Glutamatergic neuron (in vitro differentiated cells): ENCODE data around the gene CGB2. TPM values are rescaled to one million over a fixed set of nuclear protein-coding genes. Genes with fewer than 3 reads are reported as not detected.
A peak's percentile ranks its signal among the peaks of the same experiment; 100 is the strongest.
"Not testable (repeated sequence)": the region's sequence is repeated elsewhere in the genome, so short reads cannot be mapped to it uniquely, and the experiment has no call there.

ENCODE experiments used
- DNase-seq: peaks from one replicate; pipeline ENCODE4 v3.0.0; 2022
- H3K27ac Mint-ChIP-seq: one replicate; pipeline ENCODE4 v1.8.0; 2020; ENCODE audit warnings: mild to moderate bottlenecking, mixed read lengths, inconsistent platforms; ENCODE audit not compliant: unreplicated experiment
- H3K27me3 Mint-ChIP-seq: one replicate; pipeline ENCODE4 v1.8.0; 2020; ENCODE audit warnings: mild to moderate bottlenecking, moderate library complexity, mixed read lengths, inconsistent platforms; ENCODE audit not compliant: unreplicated experiment
- H3K36me3 Mint-ChIP-seq: one replicate; pipeline ENCODE4 v1.8.0; 2020; ENCODE audit warnings: mild to moderate bottlenecking, mixed read lengths, inconsistent platforms; ENCODE audit not compliant: unreplicated experiment
- H3K4me1 Mint-ChIP-seq: one replicate; pipeline ENCODE4 v1.8.0; 2020; ENCODE audit warnings: mild to moderate bottlenecking, low read depth, mixed read lengths, inconsistent platforms; ENCODE audit not compliant: unreplicated experiment
- H3K4me3 Mint-ChIP-seq: one replicate; pipeline ENCODE4 v1.8.0; 2020; ENCODE audit warnings: mild to moderate bottlenecking, mixed read lengths, inconsistent platforms; ENCODE audit not compliant: unreplicated experiment
- H3K9me3 Mint-ChIP-seq: one replicate; pipeline ENCODE4 v1.8.0; 2020; ENCODE audit warnings: mild to moderate bottlenecking, moderate library complexity, mixed read lengths, inconsistent platforms; ENCODE audit not compliant: unreplicated experiment
- total RNA-seq: library from RNA; stranded (reverse); fragmentation: NEBNext Ultra II Directional; extraction: Animal tissue kit (Norgen Biotek cat#: 25700); gene quantifications from one replicate; pipeline ENCODE4 v1.2.1, GENCODE V29; 2021; ENCODE audit not compliant: unreplicated experiment
- TF ChIP-seq, protein P1 (sequence below): fragments of 200-600 bp; sonication (generic); IDR thresholded peaks from one replicate; pipeline ENCODE4 v1.5.0; 2021; ENCODE audit not compliant: partially characterized antibody, unreplicated experiment

CGB2 gene
- total RNA-seq, 1 donor from 2014 or later, result not detected

GRCh38 chr19:49016067-49016839, 15.4 kb upstream of the CGB2 start:
- Mint-ChIP-seq H3K4me1 (peaks cover 3% of the 10 kb centered on the region), H3K9me3 (no peaks in the 10 kb centered on the region), H3K27ac (no peak overlapping the region), H3K36me3 (no peaks in the 10 kb centered on the region), H3K27me3 (peaks cover 14% of the 10 kb centered on the region), H3K4me3 (no peak overlapping the region)
- DNase-seq, result no peak
- TF ChIP-seq, protein P1, sequence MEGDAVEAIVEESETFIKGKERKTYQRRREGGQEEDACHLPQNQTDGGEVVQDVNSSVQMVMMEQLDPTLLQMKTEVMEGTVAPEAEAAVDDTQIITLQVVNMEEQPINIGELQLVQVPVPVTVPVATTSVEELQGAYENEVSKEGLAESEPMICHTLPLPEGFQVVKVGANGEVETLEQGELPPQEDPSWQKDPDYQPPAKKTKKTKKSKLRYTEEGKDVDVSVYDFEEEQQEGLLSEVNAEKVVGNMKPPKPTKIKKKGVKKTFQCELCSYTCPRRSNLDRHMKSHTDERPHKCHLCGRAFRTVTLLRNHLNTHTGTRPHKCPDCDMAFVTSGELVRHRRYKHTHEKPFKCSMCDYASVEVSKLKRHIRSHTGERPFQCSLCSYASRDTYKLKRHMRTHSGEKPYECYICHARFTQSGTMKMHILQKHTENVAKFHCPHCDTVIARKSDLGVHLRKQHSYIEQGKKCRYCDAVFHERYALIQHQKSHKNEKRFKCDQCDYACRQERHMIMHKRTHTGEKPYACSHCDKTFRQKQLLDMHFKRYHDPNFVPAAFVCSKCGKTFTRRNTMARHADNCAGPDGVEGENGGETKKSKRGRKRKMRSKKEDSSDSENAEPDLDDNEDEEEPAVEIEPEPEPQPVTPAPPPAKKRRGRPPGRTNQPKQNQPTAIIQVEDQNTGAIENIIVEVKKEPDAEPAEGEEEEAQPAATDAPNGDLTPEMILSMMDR, result no peak

- H3K36me3 Mint-ChIP-seq, result no peaks in the 10 kb centered on the region
- H3K27me3 Mint-ChIP-seq, result peaks cover 15% of the 10 kb centered on the region
- no peak within 1 kb of the TSS for H3K4me3 Mint-ChIP-seq
- no peak for DNase-seq
- TF ChIP-seq, protein P1, result no peak
- H3K4me1 Mint-ChIP-seq, result peaks cover 3% of the 10 kb centered on the region
- H3K27ac Mint-ChIP-seq, result no peak within 1 kb of the TSS
- no peaks in the 10 kb centered on the region for H3K9me3 Mint-ChIP-seq
Measured at GRCh38 chr19:49017041-49017665, 14.5 kb upstream of the CGB2 start, which contains the start of gene LHB. TSS of gene LHB (minus strand) at chr19:49017091. CDS start at chr19:49017081, 10 bp downstream.

DNA sequence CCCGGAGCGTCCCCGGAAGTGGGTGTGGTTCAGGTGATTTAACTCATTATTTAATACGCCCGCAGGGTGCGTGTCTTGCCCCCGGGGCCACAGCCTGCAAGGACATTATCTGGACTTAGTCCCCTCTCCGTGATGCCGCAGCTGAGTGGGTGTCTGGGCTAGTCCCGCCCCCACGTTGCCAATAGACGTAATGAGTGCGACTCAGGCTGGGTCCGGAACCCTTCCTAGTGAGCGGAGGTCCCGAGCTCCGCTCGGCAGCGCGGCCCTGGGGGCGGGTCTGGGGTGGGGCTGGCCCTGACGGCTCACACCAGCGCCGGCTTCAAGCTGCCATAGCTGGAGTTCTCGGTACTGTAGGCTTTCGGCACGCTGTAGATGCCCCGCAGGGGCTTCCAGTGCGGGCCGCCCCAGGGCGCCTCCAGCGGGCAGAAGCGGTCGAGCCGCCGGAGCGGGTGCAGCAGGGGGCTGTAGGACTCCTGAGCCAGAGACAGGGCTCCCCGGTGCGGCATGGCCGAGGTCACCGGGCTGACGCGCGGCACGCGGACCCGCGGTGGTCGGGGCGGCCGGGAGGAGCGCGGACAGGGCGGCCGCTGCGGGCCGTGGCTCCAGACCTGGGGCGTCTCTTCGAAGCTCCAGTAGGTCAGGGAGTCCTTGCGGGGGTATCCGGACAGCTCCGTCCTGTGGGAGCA, 13.9 kb upstream of the CGB2 start:
- peak; percentile 76 for DNase-seq
- peaks cover 11% of the 10 kb centered on the region for H3K27me3 Mint-ChIP-seq
- H3K36me3 Mint-ChIP-seq, result no peaks in the 10 kb centered on the region
- H3K4me3 Mint-ChIP-seq, result no peak overlapping the region
- no peaks in the 10 kb centered on the region for H3K9me3 Mint-ChIP-seq
- H3K4me1 Mint-ChIP-seq, result peaks cover 3% of the 10 kb centered on the region
- no peak overlapping the region for H3K27ac Mint-ChIP-seq
- TF ChIP-seq, protein P1, result peak; percentile 50

DNA sequence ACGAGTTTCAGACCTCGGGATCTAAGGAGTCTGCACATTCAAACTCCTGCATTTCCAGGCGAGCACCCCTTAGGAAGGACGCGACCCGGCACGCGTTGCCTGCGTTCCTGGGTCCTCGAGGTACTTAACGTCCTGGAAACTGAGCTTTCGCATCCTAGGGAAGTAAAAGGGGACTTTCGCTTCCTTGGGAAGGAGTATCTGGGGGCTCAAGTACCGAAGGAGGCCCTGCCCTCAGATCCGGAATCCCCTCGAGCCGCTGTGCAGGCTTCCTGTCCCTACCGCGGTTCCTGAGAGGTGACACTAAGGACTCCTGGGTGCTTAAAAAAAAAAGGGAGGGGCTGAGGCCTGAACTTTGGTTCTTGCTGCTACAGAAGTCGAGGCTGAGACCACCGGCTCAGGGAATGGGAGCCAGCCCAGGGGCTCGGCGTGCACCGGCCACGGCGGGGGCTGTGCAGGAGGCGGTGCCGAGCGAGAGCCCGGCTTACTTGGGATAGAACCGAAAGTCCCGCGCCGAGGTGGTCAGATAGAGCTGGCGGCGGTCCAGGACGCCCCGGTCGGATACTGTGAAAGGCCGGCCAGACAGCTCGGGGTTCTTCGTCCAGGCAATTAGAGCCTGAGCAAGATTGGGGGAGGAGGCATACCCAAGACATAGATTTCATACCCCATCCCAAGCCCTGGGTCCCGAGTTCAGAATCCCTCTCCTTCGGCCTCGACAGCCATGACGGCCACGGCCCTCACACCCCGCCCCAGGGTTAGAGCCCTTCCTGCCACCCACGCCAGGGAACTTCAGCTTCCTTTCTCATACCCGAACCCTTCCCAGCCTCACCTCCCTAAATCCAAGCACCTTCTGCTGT, 13.1 kb upstream of the CGB2 start:
- H3K27me3 Mint-ChIP-seq, result peaks cover 11% of the 10 kb centered on the region
- not testable (repeated sequence) for DNase-seq, H3K27ac Mint-ChIP-seq, H3K9me3 Mint-ChIP-seq, H3K36me3 Mint-ChIP-seq, H3K4me1 Mint-ChIP-seq
- H3K4me3 Mint-ChIP-seq, result peak overlapping the region; percentile 61

DNA sequence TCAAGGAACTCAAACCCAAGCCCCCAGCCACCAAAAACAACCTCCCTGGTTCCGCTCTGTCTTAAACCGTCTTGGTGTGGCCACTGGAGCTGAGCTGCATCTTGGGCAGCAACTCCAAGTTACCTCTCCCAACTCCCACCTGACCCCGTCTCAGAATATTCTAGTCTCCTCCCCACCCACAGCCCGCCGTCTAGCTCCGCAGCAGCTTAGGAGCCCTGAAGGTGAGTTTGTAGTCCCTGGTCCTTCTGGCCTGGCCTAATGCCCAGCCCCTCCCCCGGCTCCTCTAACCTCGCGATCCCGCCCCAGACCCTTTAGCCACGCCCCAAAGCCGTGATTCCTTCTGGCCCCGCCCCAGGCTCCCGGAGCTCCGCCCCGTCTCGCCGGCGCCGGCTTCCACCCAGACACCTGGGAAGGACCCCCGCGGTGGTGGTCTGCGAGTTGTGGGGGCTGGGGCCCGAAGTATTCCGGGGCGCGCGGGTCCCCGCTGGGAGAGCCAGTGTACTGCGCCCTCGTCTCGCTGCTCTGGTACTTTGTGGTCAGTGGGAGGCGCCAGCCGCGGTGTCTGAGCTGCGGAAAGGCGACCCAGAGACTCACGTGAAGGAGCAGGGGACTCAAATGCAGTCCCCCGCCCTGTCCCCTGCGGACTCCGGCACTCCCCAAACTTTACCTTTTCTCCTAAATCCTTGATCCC, 12.3 kb upstream of the CGB2 start:
- H3K4me1 Mint-ChIP-seq, result no peaks in the 10 kb centered on the region
- peaks cover 11% of the 10 kb centered on the region for H3K27me3 Mint-ChIP-seq
- H3K9me3 Mint-ChIP-seq, result no peaks in the 10 kb centered on the region
- DNase-seq, result peak; percentile 52
- TF ChIP-seq, protein P1, result no peak
- H3K4me3 Mint-ChIP-seq, result peak overlapping the region; percentile 61
- no peak overlapping the region for H3K27ac Mint-ChIP-seq
- H3K36me3 Mint-ChIP-seq, result no peaks in the 10 kb centered on the region
